ENCODE data around the gene KYNU. TPM values are rescaled to one million over a fixed set of nuclear protein-coding genes. Genes with fewer than 3 reads are reported as not detected.

KYNU gene
- total and polyA plus RNA-seq, 2 donors (not counting 1 experiment from before 2014, with no cell fraction given): 0.26 to 4.6 TPM

DNA sequence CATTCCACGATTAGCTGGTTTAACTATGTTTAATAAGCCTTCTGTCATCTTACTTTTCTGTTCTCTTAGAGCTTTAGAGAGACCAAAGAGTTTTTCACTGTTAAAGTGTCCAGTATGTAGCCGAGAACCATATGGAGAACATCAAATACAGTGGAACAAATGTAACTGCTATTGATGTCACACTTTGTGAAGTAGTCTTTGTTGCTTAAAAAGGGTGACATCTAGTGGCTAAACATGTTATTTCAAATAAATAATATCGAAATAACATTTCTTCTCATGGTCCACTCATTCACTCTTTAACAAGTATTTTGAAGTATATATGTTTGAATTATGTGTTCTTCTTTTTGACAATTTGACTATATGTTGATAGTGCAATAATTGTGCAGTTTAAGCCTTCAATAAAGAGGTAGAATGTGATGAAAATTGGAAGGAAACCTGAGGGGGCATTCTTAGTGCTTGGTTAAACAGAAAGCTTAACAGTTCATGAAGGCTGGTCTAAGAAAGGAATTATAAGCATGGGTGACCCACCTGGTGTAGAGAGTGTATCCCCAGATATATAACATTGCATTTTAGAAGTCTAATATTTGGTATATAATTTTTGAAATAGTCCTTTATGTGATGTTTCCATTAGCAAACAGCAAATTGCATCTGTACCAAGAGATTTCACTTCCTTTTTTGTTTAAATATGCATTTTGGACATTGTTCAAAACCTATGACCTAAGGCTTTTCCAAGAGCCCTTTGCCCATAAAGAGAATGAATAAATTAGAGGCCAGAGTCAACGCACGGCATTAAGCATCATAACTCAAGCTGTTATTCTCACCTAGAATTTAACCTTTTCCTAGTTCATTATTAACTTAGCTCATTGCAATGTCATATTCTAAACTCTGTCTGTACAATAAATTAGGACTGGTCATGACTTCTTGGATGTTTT, 112.1 kb downstream of the KYNU start:
- Histone ChIP-seq H3K9ac (ENCODE audit: insufficient read depth, low read length) (no peak overlapping the region), H2AFZ (ENCODE audit: low read length) (peak overlapping the region; percentile 23), H3K4me1 (ENCODE audit: control insufficient read depth, extremely low read depth, insufficient read depth, low read length) (no peaks in the 10 kb centered on the region), H3K9me3 (ENCODE audit: control insufficient read depth, insufficient read depth, low read depth, low read length) (no peaks in the 10 kb centered on the region), H3K4me2 (ENCODE audit: extremely low read depth, insufficient read depth, low read length) (no peak overlapping the region), H4K20me1 (ENCODE audit: control insufficient read depth, extremely low read depth, insufficient read depth, low read length) (no peaks in the 10 kb centered on the region), H3K27me3 (ENCODE audit: control insufficient read depth, insufficient read depth, low read length) (peaks cover 2% of the 10 kb centered on the region), H3K79me2 (ENCODE audit: control insufficient read depth, insufficient read depth, low read length) (no peaks in the 10 kb centered on the region), H3K36me3 (ENCODE audit: control insufficient read depth, insufficient read depth, low read length) (no peaks in the 10 kb centered on the region), H3K4me3 (replicated peaks in 1 of 4; ENCODE audit: control extremely low read depth in 1 of 4, insufficient read depth in 1 of 4, low read depth in 3 of 4, low read length in 4 of 4) (no peak overlapping the region), H3K27ac (ENCODE audit: insufficient read depth, low read length) (no peak overlapping the region)
- peak; percentile 50 to 86 for DNase-seq (ENCODE audit: low read depth in 2 of 2)
- TF ChIP-seq EZH2 (IDR thresholded peaks at IDR 0.05; ENCODE audit: low read length, missing control alignments): no peak
- TF ChIP-seq, protein P1, sequence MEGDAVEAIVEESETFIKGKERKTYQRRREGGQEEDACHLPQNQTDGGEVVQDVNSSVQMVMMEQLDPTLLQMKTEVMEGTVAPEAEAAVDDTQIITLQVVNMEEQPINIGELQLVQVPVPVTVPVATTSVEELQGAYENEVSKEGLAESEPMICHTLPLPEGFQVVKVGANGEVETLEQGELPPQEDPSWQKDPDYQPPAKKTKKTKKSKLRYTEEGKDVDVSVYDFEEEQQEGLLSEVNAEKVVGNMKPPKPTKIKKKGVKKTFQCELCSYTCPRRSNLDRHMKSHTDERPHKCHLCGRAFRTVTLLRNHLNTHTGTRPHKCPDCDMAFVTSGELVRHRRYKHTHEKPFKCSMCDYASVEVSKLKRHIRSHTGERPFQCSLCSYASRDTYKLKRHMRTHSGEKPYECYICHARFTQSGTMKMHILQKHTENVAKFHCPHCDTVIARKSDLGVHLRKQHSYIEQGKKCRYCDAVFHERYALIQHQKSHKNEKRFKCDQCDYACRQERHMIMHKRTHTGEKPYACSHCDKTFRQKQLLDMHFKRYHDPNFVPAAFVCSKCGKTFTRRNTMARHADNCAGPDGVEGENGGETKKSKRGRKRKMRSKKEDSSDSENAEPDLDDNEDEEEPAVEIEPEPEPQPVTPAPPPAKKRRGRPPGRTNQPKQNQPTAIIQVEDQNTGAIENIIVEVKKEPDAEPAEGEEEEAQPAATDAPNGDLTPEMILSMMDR (conservative IDR thresholded peaks at IDR 0.05 in 1 of 2, IDR thresholded peaks at IDR 0.05 in 1 of 2; ENCODE audit: low read depth in 1 of 2, low read length in 2 of 2): peak in 1 of 2 donors; percentile 39

GRCh38 chr2:142991295-142991694, 113.8 kb downstream of the KYNU start:
- Histone ChIP-seq H3K36me3 (ENCODE audit: control insufficient read depth, insufficient read depth, low read length) (no peaks in the 10 kb centered on the region), H3K4me1 (ENCODE audit: control insufficient read depth, extremely low read depth, insufficient read depth, low read length) (no peaks in the 10 kb centered on the region), H3K9ac (ENCODE audit: insufficient read depth, low read length) (no peak overlapping the region), H3K79me2 (ENCODE audit: control insufficient read depth, insufficient read depth, low read length) (no peaks in the 10 kb centered on the region), H3K27me3 (ENCODE audit: control insufficient read depth, insufficient read depth, low read length) (peaks cover 2% of the 10 kb centered on the region), H3K9me3 (ENCODE audit: control insufficient read depth, insufficient read depth, low read depth, low read length) (no peaks in the 10 kb centered on the region), H4K20me1 (ENCODE audit: control insufficient read depth, extremely low read depth, insufficient read depth, low read length) (no peaks in the 10 kb centered on the region), H3K4me3 (replicated peaks in 1 of 4; ENCODE audit: control extremely low read depth in 1 of 4, insufficient read depth in 1 of 4, low read depth in 3 of 4, low read length in 4 of 4) (no peak overlapping the region), H3K27ac (ENCODE audit: insufficient read depth, low read length) (no peak overlapping the region), H3K4me2 (ENCODE audit: extremely low read depth, insufficient read depth, low read length) (no peak overlapping the region), H2AFZ (ENCODE audit: low read length) (no peak overlapping the region)
- no peak for TF ChIP-seq EZH2 (IDR thresholded peaks at IDR 0.05; ENCODE audit: low read length, missing control alignments)
- TF ChIP-seq, protein P1 (conservative IDR thresholded peaks at IDR 0.05 in 1 of 2, IDR thresholded peaks at IDR 0.05 in 1 of 2; ENCODE audit: low read depth in 1 of 2, low read length in 2 of 2): no peak
- peak in 1 of 2 donors; percentile 11 for DNase-seq (ENCODE audit: low read depth in 2 of 2)

GRCh38 chr2:142992840-142993239, 115.4 kb downstream of the KYNU start:
- Histone ChIP-seq H3K4me1 (ENCODE audit: control insufficient read depth, extremely low read depth, insufficient read depth, low read length) (no peaks in the 10 kb centered on the region), H3K27me3 (ENCODE audit: control insufficient read depth, insufficient read depth, low read length) (peaks cover 2% of the 10 kb centered on the region), H4K20me1 (ENCODE audit: control insufficient read depth, extremely low read depth, insufficient read depth, low read length) (no peaks in the 10 kb centered on the region), H3K9me3 (ENCODE audit: control insufficient read depth, insufficient read depth, low read depth, low read length) (no peaks in the 10 kb centered on the region), H2AFZ (ENCODE audit: low read length) (no peak overlapping the region), H3K36me3 (ENCODE audit: control insufficient read depth, insufficient read depth, low read length) (no peaks in the 10 kb centered on the region), H3K9ac (ENCODE audit: insufficient read depth, low read length) (no peak overlapping the region), H3K79me2 (ENCODE audit: control insufficient read depth, insufficient read depth, low read length) (no peaks in the 10 kb centered on the region), H3K4me3 (replicated peaks in 1 of 4; ENCODE audit: control extremely low read depth in 1 of 4, insufficient read depth in 1 of 4, low read depth in 3 of 4, low read length in 4 of 4) (no peak overlapping the region), H3K4me2 (ENCODE audit: extremely low read depth, insufficient read depth, low read length) (no peak overlapping the region), H3K27ac (ENCODE audit: insufficient read depth, low read length) (no peak overlapping the region)
- DNase-seq (ENCODE audit: low read depth in 2 of 2): peak in 1 of 2 donors; percentile 50
- TF ChIP-seq, protein P1 (conservative IDR thresholded peaks at IDR 0.05 in 1 of 2, IDR thresholded peaks at IDR 0.05 in 1 of 2; ENCODE audit: low read depth in 1 of 2, low read length in 2 of 2): no peak
- TF ChIP-seq EZH2 (IDR thresholded peaks at IDR 0.05; ENCODE audit: low read length, missing control alignments): no peak

Measured in fibroblast of lung (primary cell).